Activated T-cell treated with anti-CD3 and anti-CD28 coated beads, Interleukin-2, amount 50 U/mL, for 72 hours (primary cell): ENCODE measurements around the gene CBY2. TPM values are rescaled to one million over a fixed set of nuclear protein-coding genes. Genes with fewer than 3 reads are reported as not detected.

Source experiments
- ATAC-seq, 2 donors: fragments of 150-1000 bp; cut with Tn5 transposase; replicated peaks in 1 of 2; 2 replicates each; pipeline ENCODE4 v1.10.0; 2021; ENCODE audit warnings: moderate library complexity in 2 of 2, mild to moderate bottlenecking in 1 of 2
- DNase-seq, 2 donors: peaks; one replicate each; pipeline ENCODE4 v3.0.0; 2021 to 2022; ENCODE audit warnings: mixed read lengths in 1 of 2
- H3K27ac Mint-ChIP-seq: one replicate; pipeline ENCODE4 v1.8.0; 2022; ENCODE audit warnings: mild to moderate bottlenecking, moderate library complexity, mixed read lengths
- H3K27me3 Mint-ChIP-seq: one replicate; pipeline ENCODE4 v1.8.0; 2022; ENCODE audit warnings: low read depth, mixed read lengths
- H3K36me3 Mint-ChIP-seq, 2 donors: one replicate each; pipeline ENCODE4 v1.8.0; 2022; ENCODE audit warnings: mixed read lengths in 2 of 2, mild to moderate bottlenecking in 1 of 2; ENCODE audit not compliant: insufficient read depth in 2 of 2
- H3K4me1 Mint-ChIP-seq: one replicate; pipeline ENCODE4 v1.8.0; 2022; ENCODE audit warnings: low read depth, mixed read lengths
- H3K4me3 Mint-ChIP-seq, 2 donors: one replicate each; pipeline ENCODE4 v1.8.0; 2022; ENCODE audit warnings: mild to moderate bottlenecking in 2 of 2, mixed read lengths in 2 of 2, moderate library complexity in 2 of 2
- H3K9me3 Mint-ChIP-seq, 2 donors: one replicate each; pipeline ENCODE4 v1.8.0; 2022; ENCODE audit warnings: mixed read lengths in 2 of 2
- total RNA-seq, 2 donors: library from RNA; stranded (reverse); gene quantifications; one replicate each; pipeline ENCODE4 v1.2.3, GENCODE V29; 2022

CBY2 gene
- total RNA-seq, 2 donors from 2014 or later = 0.32 TPM; not detected in 1

GRCh38 chr13:45682494-45683008 is 19.6 kb upstream of the CBY2 start:
- H3K4me1 Mint-ChIP-seq = peaks cover 10% of the 10 kb centered on the region
- no peak for DNase-seq
- no peak for ATAC-seq
- no peak overlapping the region for H3K27ac Mint-ChIP-seq
- no peaks in the 10 kb centered on the region for H3K27me3 Mint-ChIP-seq
- no peak overlapping the region for H3K4me3 Mint-ChIP-seq
- H3K36me3 Mint-ChIP-seq = no peaks in the 10 kb centered on the region
- no peaks in the 10 kb centered on the region for H3K9me3 Mint-ChIP-seq

- H3K36me3 Mint-ChIP-seq = no peaks in the 10 kb centered on the region
- no peak overlapping the region for H3K27ac Mint-ChIP-seq
- H3K27me3 Mint-ChIP-seq = no peaks in the 10 kb centered on the region
- ATAC-seq (no peak), DNase-seq (no peak)
- H3K9me3 Mint-ChIP-seq = no peaks in the 10 kb centered on the region
- peaks cover 10% of the 10 kb centered on the region for H3K4me1 Mint-ChIP-seq
- H3K4me3 Mint-ChIP-seq = no peak overlapping the region
Measured at GRCh38 chr13:45683701-45684100, 18.4 kb upstream of the CBY2 start.

DNA sequence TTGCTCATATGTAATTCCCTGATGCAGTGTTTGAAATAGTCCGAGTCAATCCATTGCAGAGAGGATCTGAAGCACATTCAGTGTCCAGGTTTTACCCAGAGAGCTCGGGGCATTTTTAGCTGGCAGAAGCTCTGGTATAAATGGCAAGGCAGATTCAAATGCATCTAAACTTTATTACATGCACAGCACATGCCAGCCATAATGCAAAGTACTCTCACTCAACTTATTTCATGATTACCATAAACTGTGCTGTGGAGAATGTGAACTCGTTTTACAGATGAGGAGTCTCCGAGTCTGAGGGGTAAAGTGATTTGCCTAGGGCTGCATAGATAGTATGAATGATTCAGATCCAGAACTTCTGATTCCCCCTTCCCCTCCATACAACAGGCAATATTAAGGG is 13.5 kb upstream of the CBY2 start:
- Mint-ChIP-seq H3K4me1 (peaks cover 4% of the 10 kb centered on the region), H3K36me3 (no peaks in the 10 kb centered on the region), H3K9me3 (no peaks in the 10 kb centered on the region), H3K4me3 (no peak overlapping the region), H3K27me3 (no peaks in the 10 kb centered on the region), H3K27ac (no peak overlapping the region)
- DNase-seq (no peak), ATAC-seq (no peak)

GRCh38 chr13:45690636-45691035 is 11.5 kb upstream of the CBY2 start:
- Mint-ChIP-seq H3K4me1 (peaks cover 12% of the 10 kb centered on the region), H3K4me3 (no peak overlapping the region), H3K9me3 (no peaks in the 10 kb centered on the region), H3K27ac (no peak overlapping the region), H3K27me3 (no peaks in the 10 kb centered on the region), H3K36me3 (no peaks in the 10 kb centered on the region)
- ATAC-seq (no peak), DNase-seq (no peak)

- H3K36me3 Mint-ChIP-seq = no peaks in the 10 kb centered on the region
- no peak for ATAC-seq
- H3K27ac Mint-ChIP-seq = no peak overlapping the region
Measured at GRCh38 chr13:45691251-45691650, 10.9 kb upstream of the CBY2 start.

DNA sequence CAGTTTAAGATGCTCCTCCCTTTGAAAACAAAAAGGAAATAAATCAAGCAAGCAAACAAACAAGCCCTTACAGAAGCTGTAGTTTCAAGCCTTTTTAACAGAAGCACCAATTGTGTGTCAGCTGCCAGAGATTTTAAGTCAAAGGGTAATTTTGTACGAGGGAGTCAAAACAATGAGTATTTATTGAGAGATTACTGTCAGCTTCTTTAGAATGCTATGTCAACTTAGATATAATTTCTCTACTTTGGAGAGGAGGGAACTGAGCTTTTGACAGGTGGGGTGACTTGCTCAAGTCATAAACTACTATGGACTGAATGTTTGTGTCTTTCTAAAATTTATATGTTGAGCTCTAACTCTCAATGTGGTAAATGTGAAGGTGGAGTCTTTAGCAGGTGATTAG is 10.5 kb upstream of the CBY2 start:
- H3K4me3 Mint-ChIP-seq = no peak overlapping the region
- peaks cover 19% of the 10 kb centered on the region for H3K4me1 Mint-ChIP-seq
- H3K27ac Mint-ChIP-seq = no peak overlapping the region
- H3K36me3 Mint-ChIP-seq = no peaks in the 10 kb centered on the region
- no peak for ATAC-seq
- DNase-seq = no peak
- no peaks in the 10 kb centered on the region for H3K9me3 Mint-ChIP-seq
- no peaks in the 10 kb centered on the region for H3K27me3 Mint-ChIP-seq

More at GRCh38 chr13:45691251-45691650, 10.9 kb upstream of the CBY2 start:
- DNase-seq = no peak
- Mint-ChIP-seq H3K4me1 (peaks cover 17% of the 10 kb centered on the region), H3K27me3 (no peaks in the 10 kb centered on the region), H3K9me3 (no peaks in the 10 kb centered on the region), H3K4me3 (no peak overlapping the region)

GRCh38 chr13:45695198-45695730 is 6.9 kb upstream of the CBY2 start:
- H3K4me3 Mint-ChIP-seq = peak overlapping the region; percentile 28 to 74
- peak overlapping the region; percentile 64 for H3K27ac Mint-ChIP-seq
- DNase-seq (peak; percentile 28 to 37), ATAC-seq (peak; percentile 87 to 89)
- H3K9me3 Mint-ChIP-seq = no peaks in the 10 kb centered on the region
- peaks cover 26% of the 10 kb centered on the region for H3K4me1 Mint-ChIP-seq
- H3K36me3 Mint-ChIP-seq = no peaks in the 10 kb centered on the region
- no peaks in the 10 kb centered on the region for H3K27me3 Mint-ChIP-seq

GRCh38 chr13:45696610-45697226 is 5.4 kb upstream of the CBY2 start:
- peak overlapping the region in 1 of 2 donors; percentile 9 for H3K4me3 Mint-ChIP-seq
- no peaks in the 10 kb centered on the region for H3K27me3 Mint-ChIP-seq
- DNase-seq (no peak), ATAC-seq (no peak)
- no peak overlapping the region for H3K27ac Mint-ChIP-seq
- H3K36me3 Mint-ChIP-seq = no peaks in the 10 kb centered on the region
- H3K9me3 Mint-ChIP-seq = no peaks in the 10 kb centered on the region
- peaks cover 40% of the 10 kb centered on the region for H3K4me1 Mint-ChIP-seq

GRCh38 chr13:45700971-45701900 is 884 bp upstream of the CBY2 start:
- DNase-seq (peak; percentile 11 to 37), ATAC-seq (peak; percentile 81 to 85)
- peaks cover 10% of the 10 kb centered on the region for H3K27me3 Mint-ChIP-seq
- H3K4me1 Mint-ChIP-seq = peaks cover 33% of the 10 kb centered on the region
- peak overlapping the region; percentile 1 to 59 for H3K4me3 Mint-ChIP-seq
- H3K36me3 Mint-ChIP-seq = no peaks in the 10 kb centered on the region
- H3K27ac Mint-ChIP-seq = peak overlapping the region; percentile 75
- H3K9me3 Mint-ChIP-seq = no peaks in the 10 kb centered on the region

DNA sequence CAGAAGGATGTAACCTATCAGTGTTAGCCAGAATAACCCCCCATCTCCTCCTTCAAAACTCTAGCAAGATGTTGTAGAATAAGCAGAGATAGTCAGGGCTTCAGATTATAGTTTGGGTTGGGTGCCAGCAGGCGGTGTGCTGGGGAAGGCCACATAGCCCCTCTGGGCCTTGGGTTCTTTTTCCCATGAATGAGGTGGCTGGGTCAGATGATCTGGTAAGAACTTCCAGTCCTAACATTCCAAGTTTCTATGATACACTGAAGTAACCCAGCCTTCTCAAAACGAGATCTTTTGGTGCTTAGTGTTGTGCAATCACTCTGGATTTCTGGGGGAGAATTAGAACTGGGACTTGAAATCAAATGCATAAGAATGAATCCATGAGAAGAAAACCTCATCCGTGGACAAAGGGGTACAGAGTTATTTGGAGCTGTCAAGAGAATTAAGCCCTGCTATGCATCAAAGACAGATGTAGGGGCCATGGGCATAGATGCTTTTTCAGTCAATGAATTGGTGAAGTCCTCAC is 810 bp downstream of the CBY2 start:
- Mint-ChIP-seq H3K4me1 (peaks cover 26% of the 10 kb centered on the region), H3K9me3 (no peaks in the 10 kb centered on the region), H3K27me3 (peaks cover 10% of the 10 kb centered on the region), H3K4me3 (no peak overlapping the region), H3K36me3 (no peaks in the 10 kb centered on the region), H3K27ac (no peak overlapping the region)
- ATAC-seq = no peak
- DNase-seq = no peak

DNA sequence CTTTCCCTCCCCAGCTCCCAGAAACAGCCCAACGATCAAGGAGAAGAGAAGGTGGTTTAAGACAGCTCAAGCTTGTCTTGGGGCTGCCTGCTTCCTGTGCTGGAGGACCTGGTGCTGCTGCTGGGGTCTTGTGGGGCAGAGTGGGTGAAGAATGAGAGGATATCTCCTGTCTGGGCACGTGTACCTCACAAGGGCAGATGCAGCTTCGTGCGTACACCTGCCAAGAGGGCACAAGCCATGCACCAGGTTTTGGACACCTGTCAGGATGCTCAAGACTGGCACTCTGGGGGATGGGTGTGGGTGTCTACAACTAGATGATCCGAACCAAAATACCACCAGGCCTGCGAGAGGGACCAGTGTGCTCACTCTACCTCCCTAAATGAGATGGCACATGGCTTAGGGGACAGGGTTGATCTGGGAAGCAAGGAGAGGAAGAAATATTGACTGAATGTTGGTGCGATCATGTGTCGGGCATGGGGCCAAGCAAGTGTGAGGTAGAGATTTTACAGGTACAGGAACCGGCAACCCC is 2.2 kb downstream of the CBY2 start:
- no peak for DNase-seq
- ATAC-seq = no peak
- Mint-ChIP-seq H3K27ac (no peak overlapping the region), H3K4me3 (no peak overlapping the region), H3K27me3 (peaks cover 10% of the 10 kb centered on the region), H3K36me3 (no peaks in the 10 kb centered on the region), H3K9me3 (no peaks in the 10 kb centered on the region), H3K4me1 (peaks cover 26% of the 10 kb centered on the region)

DNA sequence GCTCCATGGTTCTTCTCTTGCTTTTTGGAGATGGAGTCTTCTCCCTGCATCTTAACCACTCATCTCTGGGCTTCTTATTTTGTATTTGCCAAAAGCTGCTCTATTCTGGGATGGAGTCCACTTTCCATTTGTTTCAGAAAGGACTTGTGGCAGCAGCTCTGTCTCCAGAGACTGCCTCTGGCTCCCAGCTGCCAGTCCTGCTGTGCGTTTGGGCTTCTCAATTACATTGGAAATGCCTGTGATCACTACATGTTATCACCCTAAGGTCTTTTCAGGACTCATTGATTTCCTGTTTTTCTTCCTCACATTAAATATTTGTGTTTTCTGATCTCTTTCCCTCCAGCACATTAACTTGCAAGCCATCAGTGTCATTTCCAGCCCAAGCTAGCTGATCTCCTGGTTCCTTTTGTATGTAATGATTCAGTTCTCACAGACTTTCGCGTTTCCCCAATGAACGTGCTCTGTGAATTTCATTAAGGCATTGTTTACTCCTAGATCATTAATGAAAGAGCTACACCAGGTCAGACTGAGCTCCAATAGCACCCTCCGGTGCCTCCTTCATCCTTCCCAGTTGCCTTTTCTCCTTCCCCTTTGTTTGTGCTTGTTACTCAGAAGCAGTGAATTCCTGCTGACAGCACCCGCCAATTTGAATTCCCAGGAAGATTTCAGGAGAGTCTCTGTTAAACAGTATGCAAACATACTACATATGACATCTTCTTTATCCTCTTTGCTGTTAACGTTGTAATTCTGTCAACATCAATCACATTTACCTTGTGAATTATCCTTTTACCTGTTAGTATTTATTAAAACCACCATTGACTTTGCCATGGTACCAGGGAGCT is 3.0 kb downstream of the CBY2 start:
- no peak overlapping the region for H3K27ac Mint-ChIP-seq
- ATAC-seq (no peak), DNase-seq (no peak)
- H3K9me3 Mint-ChIP-seq = no peaks in the 10 kb centered on the region
- no peaks in the 10 kb centered on the region for H3K36me3 Mint-ChIP-seq
- H3K27me3 Mint-ChIP-seq = peaks cover 10% of the 10 kb centered on the region
- H3K4me1 Mint-ChIP-seq = peaks cover 25% of the 10 kb centered on the region
- H3K4me3 Mint-ChIP-seq = no peak overlapping the region
